ENCODE data around the gene PLEKHG4.
A peak's percentile ranks its signal among the peaks of the same experiment; 100 is the strongest.

Gene PLEKHG4, protein sequence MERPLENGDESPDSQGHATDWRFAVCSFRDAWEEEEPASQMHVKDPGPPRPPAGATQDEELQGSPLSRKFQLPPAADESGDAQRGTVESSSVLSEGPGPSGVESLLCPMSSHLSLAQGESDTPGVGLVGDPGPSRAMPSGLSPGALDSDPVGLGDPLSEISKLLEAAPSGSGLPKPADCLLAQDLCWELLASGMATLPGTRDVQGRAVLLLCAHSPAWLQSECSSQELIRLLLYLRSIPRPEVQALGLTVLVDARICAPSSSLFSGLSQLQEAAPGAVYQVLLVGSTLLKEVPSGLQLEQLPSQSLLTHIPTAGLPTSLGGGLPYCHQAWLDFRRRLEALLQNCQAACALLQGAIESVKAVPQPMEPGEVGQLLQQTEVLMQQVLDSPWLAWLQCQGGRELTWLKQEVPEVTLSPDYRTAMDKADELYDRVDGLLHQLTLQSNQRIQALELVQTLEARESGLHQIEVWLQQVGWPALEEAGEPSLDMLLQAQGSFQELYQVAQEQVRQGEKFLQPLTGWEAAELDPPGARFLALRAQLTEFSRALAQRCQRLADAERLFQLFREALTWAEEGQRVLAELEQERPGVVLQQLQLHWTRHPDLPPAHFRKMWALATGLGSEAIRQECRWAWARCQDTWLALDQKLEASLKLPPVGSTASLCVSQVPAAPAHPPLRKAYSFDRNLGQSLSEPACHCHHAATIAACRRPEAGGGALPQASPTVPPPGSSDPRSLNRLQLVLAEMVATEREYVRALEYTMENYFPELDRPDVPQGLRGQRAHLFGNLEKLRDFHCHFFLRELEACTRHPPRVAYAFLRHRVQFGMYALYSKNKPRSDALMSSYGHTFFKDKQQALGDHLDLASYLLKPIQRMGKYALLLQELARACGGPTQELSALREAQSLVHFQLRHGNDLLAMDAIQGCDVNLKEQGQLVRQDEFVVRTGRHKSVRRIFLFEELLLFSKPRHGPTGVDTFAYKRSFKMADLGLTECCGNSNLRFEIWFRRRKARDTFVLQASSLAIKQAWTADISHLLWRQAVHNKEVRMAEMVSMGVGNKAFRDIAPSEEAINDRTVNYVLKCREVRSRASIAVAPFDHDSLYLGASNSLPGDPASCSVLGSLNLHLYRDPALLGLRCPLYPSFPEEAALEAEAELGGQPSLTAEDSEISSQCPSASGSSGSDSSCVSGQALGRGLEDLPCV

DNA sequence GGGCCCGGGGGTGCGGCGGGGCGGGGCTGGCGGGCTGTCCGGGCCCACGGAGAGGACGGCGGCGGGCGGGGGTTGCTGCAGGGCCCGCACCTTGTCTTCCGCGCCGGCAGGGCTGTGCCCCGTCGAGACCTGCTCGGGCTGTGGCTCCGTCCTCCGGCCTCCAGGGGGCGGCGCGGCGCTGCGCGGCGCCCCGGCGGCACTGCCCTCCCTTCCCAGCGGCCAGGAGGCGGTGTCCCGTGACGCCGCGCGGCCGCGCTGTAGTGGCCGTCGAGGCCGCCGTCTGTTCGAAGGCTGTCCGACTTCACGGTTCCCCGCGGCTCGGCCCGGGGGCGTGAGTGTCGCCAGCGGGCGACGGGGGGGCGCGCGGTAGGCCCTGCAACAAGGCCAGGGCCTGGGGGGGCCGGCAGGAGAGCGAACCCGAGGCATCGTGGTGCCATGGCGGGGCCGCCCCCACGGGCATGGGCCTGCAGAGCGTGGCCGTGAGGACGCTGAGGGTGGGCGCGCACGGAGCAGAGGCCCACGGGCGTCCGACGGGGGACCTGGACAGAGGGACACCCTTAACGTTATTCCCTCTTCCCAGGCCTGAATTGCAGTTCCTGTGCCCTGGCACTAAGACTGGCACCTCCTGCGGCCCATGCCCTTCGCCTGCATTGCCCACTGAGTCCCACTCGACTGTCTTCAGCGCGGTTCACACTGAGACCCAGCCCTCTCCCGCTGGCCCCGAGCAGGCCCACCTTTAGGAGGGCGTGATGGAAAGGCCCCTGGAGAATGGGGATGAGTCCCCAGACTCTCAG is at the start of gene PLEKHG4:
Gene PLEKHG4 (plus strand): TSS at position 237 of the 794 bp plus-strand sequence. CDS start 513 bp downstream, at position 750.
- H4K20me1 ChIP-seq: no peaks in the 10 kb centered on the region
- H3K9me3 ChIP-seq: no peaks in the 10 kb centered on the region
- peaks cover 4% of the 10 kb centered on the region; the same call in 1 of the 2 replicates for H3K27me3 ChIP-seq
- H3K4me1 ChIP-seq: peaks cover 37% of the 10 kb centered on the region
- H3K4me3 ChIP-seq: peak within 1 kb of the TSS; percentile 73
- H3K9ac ChIP-seq: peak within 1 kb of the TSS; percentile 82
- peak within 1 kb of the TSS; percentile 98 for H3K4me2 ChIP-seq
- peak within 1 kb of the TSS; percentile 73 for H3K27ac ChIP-seq
- TF ChIP-seq Cebpa-rat (IDR thresholded peaks at IDR 0.05): no peak
- H3K36me3 ChIP-seq: peaks cover 24% of the 10 kb centered on the region

DNA sequence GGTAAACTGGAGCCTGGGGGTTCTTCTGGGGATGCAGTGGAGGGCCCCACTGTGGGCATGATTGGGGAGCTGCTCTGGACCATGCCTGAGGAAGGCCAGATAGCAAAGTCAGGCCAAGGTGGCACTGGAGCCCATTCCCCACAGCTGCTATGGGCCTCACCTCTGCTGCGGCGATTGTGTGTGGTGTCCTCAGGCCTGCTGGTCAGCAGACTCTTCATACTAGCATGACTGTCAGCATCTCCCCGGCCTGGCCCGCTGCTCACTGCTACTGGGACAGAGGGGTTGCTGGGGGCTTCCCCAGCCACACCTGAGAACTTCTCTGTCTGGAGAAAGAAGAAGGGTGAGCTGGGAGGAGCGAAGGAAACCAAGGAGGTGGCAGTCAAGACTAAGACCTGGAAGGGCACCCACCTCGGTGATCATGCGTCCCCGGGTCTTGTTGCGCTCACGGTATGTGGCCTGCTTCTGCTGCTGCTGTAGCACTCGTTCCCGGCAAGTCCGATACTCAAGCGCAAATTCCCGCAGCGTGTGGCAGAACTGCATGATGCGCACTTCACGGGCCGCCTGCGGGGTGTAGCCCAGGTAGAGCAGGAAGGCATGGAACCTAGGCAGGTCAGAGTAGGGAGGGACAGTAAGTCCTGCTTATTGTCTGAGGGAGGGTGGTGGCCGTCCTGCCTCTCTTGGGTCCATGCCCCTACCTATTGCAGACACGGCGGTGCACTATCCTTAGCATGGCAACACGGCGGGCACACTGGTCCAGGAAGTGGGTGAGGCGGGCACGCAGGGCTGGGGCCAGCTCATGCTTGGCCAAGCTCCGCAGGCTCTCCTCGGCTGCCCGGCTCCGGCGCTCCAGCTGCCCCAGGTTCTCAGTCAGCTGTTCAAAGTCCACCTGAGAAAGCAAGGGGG is 49.2 kb upstream of the PLEKHG4 start:
- H3K27ac ChIP-seq: no peak overlapping the region
- H3K36me3 ChIP-seq: peaks cover 72% of the 10 kb centered on the region
- no peak overlapping the region for H3K4me3 ChIP-seq
- peaks cover 38% of the 10 kb centered on the region for H3K4me1 ChIP-seq
- H3K4me2 ChIP-seq: no peak overlapping the region
- no peaks in the 10 kb centered on the region for H3K27me3 ChIP-seq
- TF ChIP-seq Cebpa-rat (IDR thresholded peaks at IDR 0.05): no peak
- peaks cover 40% of the 10 kb centered on the region for H4K20me1 ChIP-seq
- no peak overlapping the region for H3K9ac ChIP-seq
- H3K9me3 ChIP-seq: no peaks in the 10 kb centered on the region

DNA sequence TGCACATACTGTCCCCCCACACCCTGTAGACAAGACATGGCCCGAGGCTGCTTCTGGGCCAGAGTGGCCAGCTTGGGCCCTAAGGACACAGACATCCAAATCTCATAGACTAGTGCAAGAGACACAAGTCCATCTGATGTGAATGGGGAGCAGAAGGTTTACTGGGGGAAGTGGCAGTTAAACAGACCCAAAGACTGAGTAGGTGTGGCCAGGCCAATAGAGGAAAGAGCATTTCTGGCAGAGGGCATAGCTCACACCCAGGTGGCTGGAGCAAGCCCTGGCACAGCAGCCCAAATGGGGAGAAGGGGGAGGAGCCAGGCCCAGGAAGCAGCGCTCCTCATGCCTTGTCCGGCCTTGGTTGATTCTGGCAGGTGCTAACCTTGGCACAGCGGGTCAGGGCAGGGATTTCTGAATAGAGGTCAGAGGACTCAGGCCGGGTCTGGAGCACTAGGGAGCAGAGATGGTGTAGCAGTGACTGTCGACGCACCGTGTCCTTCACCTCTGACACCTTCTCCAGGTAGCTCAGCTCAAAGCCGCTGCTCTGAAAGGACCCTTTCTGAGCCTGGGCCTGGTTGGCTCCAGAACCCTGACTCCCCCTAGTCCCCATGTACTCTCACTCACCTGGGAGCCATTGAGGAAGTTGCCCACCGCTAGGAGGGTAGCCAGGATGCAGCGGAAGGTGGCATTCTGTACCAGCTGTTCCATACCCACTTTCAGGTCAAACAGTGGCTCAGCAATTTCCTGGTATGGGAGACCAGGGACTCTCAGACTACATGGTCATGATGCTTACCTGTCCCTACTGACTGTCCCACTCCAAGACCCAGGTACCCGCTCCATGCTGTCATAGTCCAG is 48.3 kb upstream of the PLEKHG4 start:
- peaks cover 38% of the 10 kb centered on the region for H3K4me1 ChIP-seq
- H3K4me2 ChIP-seq: no peak overlapping the region
- H3K9me3 ChIP-seq: no peaks in the 10 kb centered on the region
- no peak overlapping the region for H3K4me3 ChIP-seq
- H3K27me3 ChIP-seq: no peaks in the 10 kb centered on the region
- peaks cover 81% of the 10 kb centered on the region for H3K36me3 ChIP-seq
- no peak overlapping the region for H3K27ac ChIP-seq
- peaks cover 40% of the 10 kb centered on the region for H4K20me1 ChIP-seq
- no peak for TF ChIP-seq Cebpa-rat (IDR thresholded peaks at IDR 0.05)
- H3K9ac ChIP-seq: no peak overlapping the region

DNA sequence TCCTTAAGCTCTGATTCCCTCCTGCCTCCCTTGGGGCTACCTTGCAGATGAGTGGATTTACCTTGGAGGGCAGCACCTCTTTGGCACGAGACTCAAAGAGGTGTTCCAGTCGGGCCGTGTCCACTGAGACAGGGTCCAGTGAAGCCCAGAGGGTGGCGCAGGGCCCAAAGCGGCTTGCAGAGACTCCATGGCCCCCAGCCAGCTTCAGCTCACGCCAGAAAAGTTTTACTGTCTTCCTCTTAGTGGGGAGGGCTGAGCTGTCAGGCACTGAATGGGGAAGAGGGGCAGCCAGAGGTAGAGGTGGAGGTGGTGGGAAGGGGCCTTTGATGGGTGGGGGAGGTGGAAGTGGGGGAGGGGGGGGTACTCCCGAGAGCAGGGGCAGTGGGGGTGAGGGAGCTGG is 45.7 kb upstream of the PLEKHG4 start:
- no peaks in the 10 kb centered on the region for H3K9me3 ChIP-seq
- TF ChIP-seq Cebpa-rat (IDR thresholded peaks at IDR 0.05): no peak
- no peak overlapping the region for H3K27ac ChIP-seq
- H3K4me3 ChIP-seq: no peak overlapping the region
- H3K9ac ChIP-seq: no peak overlapping the region
- H3K4me1 ChIP-seq: peaks cover 24% of the 10 kb centered on the region
- no peak overlapping the region for H3K4me2 ChIP-seq
- no peaks in the 10 kb centered on the region for H3K27me3 ChIP-seq
- peaks cover 97% of the 10 kb centered on the region for H3K36me3 ChIP-seq
- H4K20me1 ChIP-seq: peaks cover 41% of the 10 kb centered on the region

DNA sequence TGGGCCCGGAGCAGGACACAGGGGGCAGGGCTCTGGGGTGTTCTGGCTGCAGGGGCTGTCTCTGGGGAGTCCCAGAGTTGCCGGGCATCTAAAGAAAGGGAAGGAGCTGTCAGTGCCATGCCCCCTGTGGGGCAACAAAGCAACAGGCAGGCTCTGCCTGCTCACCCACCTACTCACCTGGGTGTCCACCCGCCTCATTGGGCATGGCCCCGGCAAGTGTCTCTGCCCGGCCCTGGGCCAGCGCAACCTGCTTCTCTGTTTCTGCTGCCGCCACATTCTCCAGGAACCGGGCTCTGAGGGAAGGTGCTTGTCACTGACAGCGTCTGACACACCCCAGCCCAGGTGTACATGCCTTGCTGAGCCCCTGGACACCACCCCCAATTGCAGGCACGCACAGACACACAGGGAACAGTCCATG is 45.1 kb upstream of the PLEKHG4 start:
- H3K27ac ChIP-seq: no peak overlapping the region
- H3K9me3 ChIP-seq: no peaks in the 10 kb centered on the region
- H3K27me3 ChIP-seq: no peaks in the 10 kb centered on the region
- no peak for TF ChIP-seq Cebpa-rat (IDR thresholded peaks at IDR 0.05)
- H3K4me1 ChIP-seq: peaks cover 24% of the 10 kb centered on the region
- H3K4me3 ChIP-seq: no peak overlapping the region
- peaks cover 41% of the 10 kb centered on the region for H4K20me1 ChIP-seq
- H3K36me3 ChIP-seq: peaks cover 97% of the 10 kb centered on the region
- H3K4me2 ChIP-seq: no peak overlapping the region
- H3K9ac ChIP-seq: no peak overlapping the region

DNA sequence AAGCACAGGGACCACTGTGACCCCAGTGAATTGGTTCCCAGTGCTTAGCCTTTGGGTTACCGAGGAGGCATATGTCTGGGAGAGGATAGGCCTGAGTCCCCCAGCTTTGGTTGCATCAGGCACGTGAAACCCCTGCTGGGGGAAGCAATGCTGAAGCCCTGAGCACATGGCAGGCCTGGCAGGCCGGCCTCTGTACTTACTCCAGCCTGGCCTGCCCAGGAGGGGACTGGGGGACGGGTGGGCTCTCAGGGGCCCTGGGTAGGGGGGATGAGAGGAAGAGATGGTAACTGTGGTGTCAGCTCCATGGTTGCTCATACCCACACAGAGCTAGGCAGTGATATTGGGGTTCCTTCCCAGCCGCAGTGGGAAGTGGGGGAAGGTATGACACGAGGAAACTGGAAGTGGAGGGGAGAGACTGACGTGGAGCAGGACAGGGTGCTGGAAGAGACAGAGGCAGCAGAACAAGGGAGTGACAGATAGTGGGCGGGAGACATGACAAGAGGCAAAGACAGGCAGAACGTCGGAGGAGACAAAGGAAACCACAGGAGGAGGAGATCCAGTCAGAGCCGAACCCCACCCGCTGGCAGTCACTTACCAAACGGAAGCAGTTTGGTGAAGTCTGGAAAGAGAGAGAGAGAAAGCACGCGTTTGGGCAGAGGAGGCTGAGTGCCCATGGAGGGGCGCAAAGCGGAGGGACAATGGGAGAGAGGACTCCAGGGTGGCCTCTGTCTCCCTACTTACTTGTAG is 43.3 kb upstream of the PLEKHG4 start:
- H4K20me1 ChIP-seq: peaks cover 39% of the 10 kb centered on the region
- peak overlapping the region; percentile 59 for H3K4me3 ChIP-seq
- H3K27me3 ChIP-seq: no peaks in the 10 kb centered on the region
- H3K4me1 ChIP-seq: peaks cover 24% of the 10 kb centered on the region
- peak overlapping the region; percentile 78 for H3K27ac ChIP-seq
- peak overlapping the region; percentile 82 for H3K9ac ChIP-seq
- H3K9me3 ChIP-seq: no peaks in the 10 kb centered on the region
- no peak for TF ChIP-seq Cebpa-rat (IDR thresholded peaks at IDR 0.05)
- peaks cover 93% of the 10 kb centered on the region for H3K36me3 ChIP-seq
- H3K4me2 ChIP-seq: peak overlapping the region; percentile 77
